GM21825 (cell line): Measurements from ENCODE around the gene ZNF490.
A peak's percentile ranks its signal among the peaks of the same experiment; 100 is the strongest.
"Not testable (repeated sequence)": the region's sequence is repeated elsewhere in the genome, so short reads cannot be mapped to it uniquely, and the experiment has no call there.

Source experiments
- ATAC-seq: cut with Tn5 transposase; IDR thresholded peaks from one replicate; pipeline ENCODE4 v1.9.1; 2021; ENCODE audit warnings: mild to moderate bottlenecking, moderate library complexity; ENCODE audit not compliant: unreplicated experiment

ZNF490 gene

DNA sequence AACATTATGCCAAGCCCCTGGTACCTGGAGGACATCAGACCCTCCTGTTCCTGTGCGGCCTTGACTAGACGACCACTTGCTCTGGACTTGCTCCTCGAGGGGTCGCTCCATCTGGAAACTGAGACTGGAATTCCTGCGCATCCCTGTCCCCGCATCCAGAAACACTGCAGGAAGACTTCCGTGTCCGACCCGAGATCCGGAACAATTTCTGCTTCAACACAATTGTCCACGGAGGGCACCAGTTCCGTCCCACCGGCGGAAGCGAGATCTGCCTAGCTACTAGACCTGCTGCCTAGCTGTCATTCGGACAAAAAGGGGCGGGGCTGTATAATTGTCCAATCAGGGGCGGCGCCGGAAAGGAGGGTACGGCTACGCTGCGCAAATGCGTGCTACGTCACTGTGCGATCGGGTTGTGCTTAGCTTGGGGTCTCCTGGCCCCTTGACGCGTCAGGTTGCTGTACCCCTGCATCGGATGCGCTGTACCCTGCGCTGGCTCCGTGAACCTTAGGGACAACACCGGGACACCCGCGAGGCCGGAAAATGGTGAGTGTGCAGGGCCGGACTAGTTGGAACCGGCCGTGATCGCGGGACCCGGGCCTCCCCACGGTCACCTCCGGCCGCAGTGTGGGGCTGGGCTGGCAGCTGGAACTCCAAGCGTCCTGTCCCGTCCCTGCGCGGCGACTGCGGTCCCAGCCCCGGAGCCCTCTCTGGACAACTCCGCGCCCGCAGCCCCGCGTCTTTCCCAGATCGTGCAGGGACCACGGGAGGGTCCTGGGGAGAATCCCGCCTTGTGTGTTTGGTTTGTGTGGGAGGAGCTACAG, at the start of gene ZNF490, which contains the start of gene ZNF791:
ZNF490 (minus strand) TSS at position 274 of the 821 bp plus-strand sequence; CDS start at position 141, 133 bp downstream.
ZNF791 (plus strand) TSS at position 381 of the 821 bp plus-strand sequence; CDS start at position 541, 160 bp downstream.
- peak; percentile 70 for ATAC-seq

DNA sequence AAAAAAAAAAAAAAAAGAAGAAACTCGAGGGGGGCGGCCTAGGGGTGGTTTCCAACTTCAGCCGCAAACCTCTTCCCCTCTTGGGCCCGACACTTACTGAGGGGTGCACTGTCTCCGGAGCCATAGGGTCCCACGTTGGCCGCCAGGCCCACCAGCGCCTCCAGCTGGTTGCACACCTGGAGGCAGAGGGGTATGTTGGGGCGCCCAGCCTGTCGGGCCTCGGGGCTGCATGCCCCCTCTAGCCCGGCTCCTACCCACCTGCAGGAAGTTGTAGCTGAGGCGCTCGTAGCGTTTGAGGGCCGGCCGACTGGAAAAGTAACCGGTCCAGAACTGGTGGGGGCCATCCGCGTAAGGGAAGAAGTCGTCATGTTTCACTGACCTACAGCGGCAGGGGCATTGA, 47.4 kb upstream of the ZNF490 start:
- no peak for ATAC-seq

DNA sequence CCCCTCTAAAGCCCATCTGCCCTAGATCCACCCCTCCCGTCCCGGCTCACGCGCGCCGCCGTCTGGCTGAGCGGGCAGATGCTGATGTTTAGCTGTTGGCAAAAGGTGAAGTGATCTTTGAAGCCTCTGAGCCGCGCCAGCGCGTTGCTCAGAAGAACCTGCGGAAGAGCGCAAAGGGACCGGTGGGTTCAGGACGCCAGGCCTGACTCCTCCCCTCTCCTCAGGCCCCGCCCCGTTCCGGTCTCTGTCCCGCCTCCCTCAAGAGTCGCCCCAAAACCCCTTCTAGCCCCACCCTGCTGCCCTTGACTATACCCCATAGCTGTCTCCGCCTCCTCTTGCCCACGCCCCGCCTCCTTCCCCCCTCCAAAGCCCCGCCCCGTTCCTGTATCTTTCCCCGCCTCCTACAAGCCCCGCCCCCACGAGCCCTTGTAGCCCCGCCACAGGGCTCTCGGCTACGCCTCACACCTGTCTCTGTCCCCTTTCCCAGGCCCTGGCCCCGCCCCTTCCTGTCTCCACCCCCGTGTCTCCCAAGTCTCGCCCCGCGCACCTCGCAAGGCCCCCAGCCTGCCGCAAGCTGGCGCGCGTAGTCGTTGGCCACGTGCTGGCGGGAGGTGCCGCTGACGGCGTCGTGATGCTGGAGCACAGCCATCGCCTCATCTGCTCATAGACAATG, 46.4 kb upstream of the ZNF490 start:
- no peak for ATAC-seq

DNA sequence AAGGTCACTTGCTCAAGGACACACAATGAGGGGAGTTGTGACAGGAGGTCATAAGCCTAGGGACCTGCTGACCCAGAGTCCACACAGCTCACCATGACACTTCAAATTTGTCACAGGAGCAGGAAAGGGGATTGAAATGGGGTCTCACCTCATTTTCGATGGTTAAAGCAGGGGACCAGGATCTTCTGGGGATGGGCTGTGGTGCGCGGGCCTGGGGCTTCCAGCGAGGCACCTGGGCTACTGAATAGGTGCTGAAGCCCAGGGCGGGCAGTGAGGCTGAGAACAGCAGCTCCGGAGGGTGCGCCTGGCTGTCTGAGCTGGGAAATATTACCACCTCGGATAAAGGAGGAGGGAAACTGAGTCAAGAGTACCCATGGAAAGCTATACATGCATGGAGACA, 44.9 kb upstream of the ZNF490 start:
- ATAC-seq: no peak

GRCh38 chr19:12652219-12652618, 41.6 kb upstream of the ZNF490 start:
- ATAC-seq: no peak

DNA sequence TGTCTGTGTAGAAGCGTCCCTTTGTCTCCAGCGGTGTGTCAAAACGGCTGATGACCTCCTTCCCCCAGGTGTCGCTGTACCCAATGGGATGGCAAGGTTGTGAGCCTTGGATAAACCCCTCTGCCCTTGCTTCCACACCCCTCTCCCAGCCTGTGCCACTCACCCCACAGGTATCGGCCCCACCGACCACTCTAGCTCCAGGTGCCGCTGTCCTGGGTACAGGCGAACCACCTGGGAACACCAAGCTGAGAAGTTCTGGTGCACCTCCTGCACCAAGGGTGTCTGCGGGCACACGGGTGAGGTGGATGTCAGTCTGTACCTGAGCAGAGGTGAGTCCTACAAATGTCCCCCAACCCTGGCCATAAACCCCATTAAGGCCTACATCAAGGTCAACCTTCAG, 39.3 kb upstream of the ZNF490 start:
- ATAC-seq: no peak

DNA sequence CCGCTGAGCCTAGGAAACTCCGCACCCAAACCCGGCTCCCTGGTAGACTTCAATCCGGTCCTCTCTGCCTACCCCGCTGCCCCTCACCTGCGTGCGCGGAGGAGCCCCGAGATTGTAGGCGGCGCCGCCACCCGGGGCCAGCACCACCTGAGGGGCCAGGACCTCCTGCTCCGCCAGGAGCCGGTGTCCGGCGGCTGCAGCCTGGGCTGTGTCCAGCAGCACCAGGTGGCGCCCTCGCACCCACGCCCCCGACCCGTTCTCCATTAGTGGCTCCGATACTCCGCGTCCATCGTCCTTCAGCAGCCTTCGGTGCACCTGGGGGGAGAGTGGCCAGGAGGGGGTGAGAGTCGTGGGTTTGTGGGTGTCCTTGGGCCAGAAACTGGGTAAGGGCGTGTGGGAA, 37.5 kb upstream of the ZNF490 start:
- ATAC-seq: no peak

- no peak for ATAC-seq
These were observed 37.0 kb upstream of the ZNF490 start for GRCh38 chr19:12647490-12648071.

DNA sequence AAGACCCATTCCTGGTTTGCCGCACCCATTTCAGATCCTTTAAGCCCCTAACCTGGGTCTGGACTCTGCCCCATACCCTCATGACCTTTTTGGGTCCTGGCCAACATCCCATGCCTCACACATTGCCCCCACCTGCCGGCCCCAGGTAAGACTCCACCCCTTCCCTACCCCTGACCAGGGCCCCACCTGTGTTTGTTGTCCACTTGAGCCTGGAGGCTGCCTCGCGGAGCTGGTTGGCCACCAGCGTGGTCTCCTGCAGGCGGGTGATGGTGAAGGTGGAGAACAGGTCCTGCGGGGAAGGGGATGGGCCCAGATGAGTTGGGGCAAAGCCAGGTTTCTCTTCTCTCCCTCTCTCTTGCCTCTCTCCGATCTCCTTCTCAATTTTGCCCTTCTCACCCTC, 36.4 kb upstream of the ZNF490 start:
- no peak for ATAC-seq

GRCh38 chr19:12646551-12646950, 35.9 kb upstream of the ZNF490 start:
- no peak for ATAC-seq

GRCh38 chr19:12643716-12644115, 33.1 kb upstream of the ZNF490 start:
- ATAC-seq: not testable (repeated sequence)

DNA sequence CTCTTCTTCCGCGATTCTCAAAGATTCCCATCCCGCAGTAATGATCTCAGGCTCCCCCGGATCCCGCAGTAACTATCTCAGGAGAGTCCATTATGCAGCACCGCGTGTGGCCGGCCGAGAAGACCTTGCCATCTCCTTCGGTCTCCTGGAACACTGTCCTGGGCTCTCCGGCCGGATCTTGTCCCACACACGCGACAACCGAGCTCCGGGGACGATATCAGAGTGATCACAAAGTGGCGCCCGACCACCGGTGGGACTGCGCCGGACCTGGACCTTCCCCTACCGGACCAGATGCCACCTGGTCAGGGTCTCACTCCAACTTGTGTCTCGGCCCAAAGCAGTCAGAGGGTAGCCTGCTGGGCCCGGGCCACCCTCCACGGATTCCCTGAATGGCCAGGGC, 31.9 kb upstream of the ZNF490 start:
- ATAC-seq: no peak

- no peak for ATAC-seq
These were observed 30.8 kb upstream of the ZNF490 start for GRCh38 chr19:12641456-12641855.

- peak; percentile 60 for ATAC-seq
These were observed 29.4 kb upstream of the ZNF490 start for GRCh38 chr19:12639901-12640613.

DNA sequence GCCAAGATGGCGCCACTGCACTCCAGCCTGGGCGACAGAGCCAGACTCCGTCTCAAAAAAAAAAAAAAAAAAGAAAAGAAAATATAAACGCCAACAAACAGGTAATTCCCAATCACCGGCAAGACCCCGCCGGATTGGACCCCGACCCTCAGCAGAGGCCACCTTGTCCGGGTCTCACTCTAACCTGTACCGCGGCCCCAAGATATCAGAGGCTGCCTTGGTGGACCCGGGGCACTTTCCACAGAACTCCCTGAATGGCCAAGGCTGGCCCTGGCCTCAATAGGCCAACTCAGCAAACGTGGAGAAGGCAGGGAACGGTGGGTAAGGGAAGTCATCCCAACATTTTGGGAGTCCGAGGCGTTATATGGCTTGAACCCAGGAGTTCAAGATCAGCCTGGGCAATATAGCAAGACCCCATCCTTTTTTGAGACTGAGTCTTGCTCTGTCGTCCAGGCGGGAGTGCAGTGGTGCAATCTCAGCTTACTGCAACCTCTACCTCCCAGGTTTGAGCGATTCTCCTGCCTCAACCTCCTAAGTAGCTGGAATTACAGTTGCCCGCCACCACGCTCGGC, 28.1 kb upstream of the ZNF490 start:
- no peak for ATAC-seq

DNA sequence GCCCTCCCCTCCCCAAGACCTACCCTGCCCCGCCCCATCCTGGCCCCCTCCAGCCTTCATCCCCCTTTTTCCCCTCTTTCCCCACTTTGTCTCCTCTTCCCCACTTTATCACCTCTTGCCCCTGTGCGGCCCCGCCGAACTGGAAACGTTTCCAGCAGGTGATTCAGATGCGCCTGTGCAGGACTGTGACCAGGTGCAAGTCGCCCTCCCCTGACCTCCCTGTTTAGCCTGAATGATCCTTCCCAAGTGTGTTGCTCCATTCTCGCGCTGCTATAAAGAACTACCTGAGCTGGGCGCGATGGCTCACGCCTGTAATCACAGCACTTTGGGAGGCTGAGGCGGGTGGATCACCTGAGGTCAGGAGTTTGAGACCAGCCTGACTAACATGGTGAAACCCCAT, 26.0 kb upstream of the ZNF490 start:
- ATAC-seq: no peak

DNA sequence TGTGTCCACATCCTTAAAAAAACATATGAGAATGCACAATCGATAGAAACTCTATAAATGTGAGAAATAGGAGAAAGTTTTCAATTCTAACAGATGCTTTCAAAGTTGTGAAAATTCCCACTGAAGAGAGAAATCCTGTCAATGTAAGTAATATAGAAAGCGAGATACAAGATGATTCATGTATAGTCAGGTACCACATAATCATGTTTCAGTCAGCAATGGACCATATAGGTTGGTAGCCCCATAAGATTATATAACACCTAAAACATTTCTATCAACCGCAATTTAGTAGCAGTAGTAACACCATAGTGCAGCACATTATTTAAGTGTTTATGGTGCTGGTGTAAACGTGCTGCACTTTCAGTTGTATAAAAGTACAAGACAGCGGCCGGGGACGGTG, 18.6 kb upstream of the ZNF490 start:
- no peak for ATAC-seq

DNA sequence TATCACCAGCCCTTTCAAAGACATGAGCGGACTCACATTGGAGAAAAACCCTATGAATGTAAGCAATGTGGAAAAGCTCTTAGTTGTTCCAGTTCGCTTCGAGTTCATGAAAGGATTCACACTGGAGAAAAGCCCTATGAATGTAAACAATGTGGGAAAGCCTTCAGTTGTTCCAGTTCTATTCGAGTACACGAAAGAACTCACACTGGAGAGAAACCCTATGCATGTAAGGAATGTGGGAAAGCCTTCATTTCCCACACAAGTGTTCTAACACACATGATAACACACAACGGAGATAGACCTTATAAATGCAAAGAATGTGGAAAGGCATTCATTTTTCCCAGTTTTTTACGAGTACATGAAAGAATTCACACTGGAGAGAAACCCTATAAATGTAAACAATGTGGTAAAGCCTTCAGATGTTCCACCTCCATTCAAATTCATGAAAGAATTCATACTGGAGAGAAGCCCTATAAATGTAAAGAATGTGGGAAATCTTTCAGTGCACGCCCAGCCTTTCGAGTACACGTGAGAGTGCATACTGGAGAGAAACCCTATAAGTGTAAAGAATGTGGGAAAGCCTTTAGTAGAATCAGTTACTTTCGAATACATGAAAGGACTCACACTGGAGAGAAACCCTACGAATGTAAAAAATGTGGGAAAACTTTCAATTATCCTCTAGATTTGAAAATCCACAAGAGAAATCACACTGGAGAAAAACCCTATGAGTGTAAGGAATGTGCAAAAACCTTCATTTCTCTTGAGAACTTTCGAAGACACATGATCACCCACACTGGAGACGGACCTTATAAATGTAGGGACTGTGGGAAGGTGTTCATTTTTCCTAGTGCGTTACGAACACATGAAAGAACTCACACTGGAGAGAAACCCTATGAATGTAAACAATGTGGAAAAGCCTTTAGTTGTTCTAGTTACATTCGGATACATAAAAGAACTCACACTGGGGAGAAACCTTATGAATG, 17.7 kb upstream of the ZNF490 start:
- ATAC-seq: no peak

DNA sequence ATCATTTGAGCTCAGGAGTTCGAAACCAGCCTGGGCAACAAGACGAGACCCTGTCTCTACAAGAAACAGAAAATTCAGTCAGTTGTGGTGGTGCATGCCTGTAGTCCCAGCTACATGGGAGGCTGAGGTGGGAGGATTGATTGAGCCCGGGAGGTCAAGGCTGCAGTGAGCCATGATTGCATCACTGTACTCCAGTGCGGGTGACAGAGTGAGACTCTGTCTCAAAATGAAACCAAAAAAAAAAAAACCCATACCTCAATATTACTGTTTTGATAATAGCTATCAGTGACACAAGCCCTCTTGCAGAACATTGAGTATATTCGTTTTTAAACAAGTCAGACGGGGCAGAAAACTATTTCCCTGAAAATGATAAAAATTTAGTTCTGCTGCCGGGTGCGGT, 16.3 kb upstream of the ZNF490 start:
- ATAC-seq: no peak
